Ramos (cell line): Measurements from ENCODE around the gene AQP1.

ENCODE experiments used
- in situ Hi-C: fragments of 300-500 bp; cut with MboI; formaldehyde crosslinking; loops from one replicate; pipeline ENCODE4 v1.14.3; 2022; ENCODE audit warnings: low sequenced_read_pairs; ENCODE audit not compliant: unreplicated experiment

AQP1 gene

GRCh38 chr7:30969604-30969970, 57.9 kb downstream of the AQP1 start:
- in situ Hi-C loops = no loop called here

DNA sequence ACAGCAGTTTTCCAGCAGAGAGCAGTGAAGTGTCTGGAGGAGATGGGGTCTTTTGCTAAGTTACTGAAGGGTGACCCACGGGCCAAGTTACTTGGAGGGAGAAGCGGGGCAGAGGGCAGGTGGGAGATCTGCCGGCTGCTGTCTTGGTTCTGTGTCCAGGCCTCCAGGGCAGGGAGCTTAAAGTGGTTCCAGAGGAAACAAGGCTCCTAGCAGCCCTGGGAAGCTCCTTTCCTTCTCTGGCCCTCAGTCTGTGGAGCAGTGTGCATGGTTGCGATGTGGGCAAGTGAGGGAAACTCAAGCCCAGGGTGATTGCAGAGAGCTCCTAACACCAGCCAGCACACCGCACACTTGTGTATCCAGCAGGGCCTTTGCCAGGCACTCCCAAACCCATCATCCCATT, 58.4 kb downstream of the AQP1 start:
- in situ Hi-C loops = no loop called here

- in situ Hi-C loops = no loop called here
Observed at GRCh38 chr7:30970594-30971094, 59.0 kb downstream of the AQP1 start.

- in situ Hi-C loops = no loop called here
Observed at GRCh38 chr7:30971440-30971839, 59.8 kb downstream of the AQP1 start.

GRCh38 chr7:30971840-30972563, 60.3 kb downstream of the AQP1 start:
- in situ Hi-C loops = no loop called here

DNA sequence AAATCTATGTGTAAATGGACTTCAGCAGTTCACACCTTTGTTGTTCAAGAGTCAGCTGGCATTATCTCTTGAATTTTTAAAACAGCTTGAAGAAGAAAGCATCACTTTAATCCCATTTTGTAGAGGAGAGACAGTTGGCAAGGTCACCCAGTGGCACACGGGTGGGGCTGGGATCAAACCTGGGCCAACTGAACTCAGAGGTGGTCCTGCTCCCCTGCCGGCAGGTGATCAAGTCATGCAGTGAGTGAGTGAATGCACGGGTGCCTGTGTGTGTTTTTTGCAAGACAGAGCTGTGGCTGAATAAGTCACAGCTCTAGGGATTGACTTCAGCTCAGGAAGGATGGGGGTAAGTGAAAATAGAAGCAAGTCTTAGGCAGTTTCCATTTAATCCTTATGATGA, 61.6 kb downstream of the AQP1 start:
- in situ Hi-C loops = no loop called here

GRCh38 chr7:30973791-30974604, 62.3 kb downstream of the AQP1 start:
- in situ Hi-C loops = no loop called here

DNA sequence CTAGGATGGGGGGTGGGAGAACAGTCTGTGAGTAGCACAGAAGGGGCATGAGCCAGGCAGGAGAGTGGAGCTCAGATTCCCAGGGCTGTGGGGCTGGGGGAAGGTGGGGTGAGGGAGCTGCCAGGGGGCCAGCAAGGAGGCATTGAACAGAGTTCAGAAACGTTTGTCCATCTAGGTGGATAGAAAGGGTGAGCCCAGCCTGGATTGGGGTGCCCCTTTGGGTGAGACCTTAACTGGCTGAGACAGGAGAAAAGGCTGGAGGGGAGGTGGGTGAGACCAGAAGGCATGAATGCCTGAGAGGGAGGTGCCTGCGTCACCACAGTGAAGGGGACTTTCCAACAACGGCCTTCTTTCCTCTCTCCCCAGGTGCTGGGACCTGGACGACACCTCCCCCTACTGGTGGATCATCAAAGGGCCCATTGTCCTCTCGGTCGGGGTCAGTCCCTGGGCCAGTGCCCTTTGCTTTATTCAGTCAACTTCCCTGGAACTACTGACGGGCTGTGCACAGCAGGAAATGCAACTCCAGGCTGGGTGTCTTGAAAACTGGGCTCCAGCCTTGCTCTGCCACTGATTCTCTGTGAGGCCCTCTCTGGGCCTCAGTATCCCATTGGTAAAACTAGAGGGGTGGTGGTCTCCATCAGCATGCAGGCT, 63.1 kb downstream of the AQP1 start:
- in situ Hi-C loops = loop anchor here (5.0 kb wide), 1 partner anchor 172 kb away; no protein-coding TSS in a partner anchor
